HPDE6-E6E7 (cell line): ENCODE results near the gene JMJD7.

Source experiments
- DNase-seq: peaks from one replicate; pipeline ENCODE4 v3.0.0; 2011; ENCODE audit warnings: missing footprints; ENCODE audit errors: extremely low spot score

JMJD7 gene

GRCh38 chr15:41865490-41866055 is 37.7 kb downstream of the JMJD7 start:
- DNase-seq, result no peak

DNA sequence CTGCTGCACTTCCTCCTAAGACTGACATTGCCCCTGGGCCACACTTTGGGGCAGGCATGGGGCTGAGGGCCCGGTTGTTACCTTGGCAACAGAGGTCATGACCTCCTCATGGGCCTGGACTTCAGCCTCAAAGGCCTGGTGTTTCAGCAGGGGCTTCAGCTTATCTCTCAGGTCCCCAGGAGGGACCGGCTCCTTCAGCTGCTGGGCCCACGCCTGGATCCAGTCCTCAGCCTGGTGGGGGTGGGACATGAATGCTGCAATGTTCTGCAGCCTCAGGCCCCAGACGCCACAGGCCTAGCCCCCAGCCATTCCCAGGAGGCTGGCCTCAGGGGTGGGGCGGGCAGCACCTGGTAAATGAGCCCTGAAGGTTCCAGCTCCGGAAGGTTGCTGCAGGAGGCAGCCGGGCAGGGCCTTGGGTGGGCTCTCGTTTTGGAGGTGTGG is 38.4 kb downstream of the JMJD7 start:
- DNase-seq, result no peak

DNA sequence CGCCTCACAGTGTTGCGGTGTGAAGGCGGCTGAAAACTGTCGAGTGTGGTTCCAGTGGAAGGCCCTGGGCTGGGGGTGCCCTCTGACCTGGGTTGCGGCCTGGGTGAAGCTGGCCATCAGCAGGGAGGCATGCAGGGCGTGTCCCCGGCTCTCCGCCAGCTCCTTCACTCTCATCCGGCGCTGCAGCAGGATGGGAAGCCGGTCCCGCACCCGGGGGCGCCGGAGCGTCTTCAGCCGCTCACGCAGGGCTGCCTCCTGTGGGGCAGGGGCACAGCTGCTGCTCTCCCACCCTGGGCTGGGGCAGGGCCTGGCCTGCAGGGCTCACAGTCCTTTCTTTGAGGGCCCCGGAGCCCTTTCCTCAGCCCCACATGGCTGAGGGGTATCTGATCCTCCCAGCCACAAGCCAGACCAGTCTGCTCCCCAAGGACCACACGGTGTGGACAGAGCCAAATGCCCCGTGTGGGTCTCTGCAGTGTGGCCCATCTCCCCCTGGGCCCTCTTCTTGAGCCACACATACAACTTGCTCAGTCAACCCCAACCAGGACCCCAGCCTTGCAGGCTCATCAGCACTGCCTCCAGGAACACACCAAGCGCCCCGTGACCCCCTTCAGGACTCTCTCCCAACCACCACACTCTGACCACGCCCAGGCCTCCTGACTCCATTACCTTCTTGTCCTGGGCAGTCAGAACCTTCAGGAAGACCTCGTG is 39.1 kb downstream of the JMJD7 start:
- no peak for DNase-seq

- no peak for DNase-seq
Measured at GRCh38 chr15:41868321-41868720, 40.4 kb downstream of the JMJD7 start.

DNA sequence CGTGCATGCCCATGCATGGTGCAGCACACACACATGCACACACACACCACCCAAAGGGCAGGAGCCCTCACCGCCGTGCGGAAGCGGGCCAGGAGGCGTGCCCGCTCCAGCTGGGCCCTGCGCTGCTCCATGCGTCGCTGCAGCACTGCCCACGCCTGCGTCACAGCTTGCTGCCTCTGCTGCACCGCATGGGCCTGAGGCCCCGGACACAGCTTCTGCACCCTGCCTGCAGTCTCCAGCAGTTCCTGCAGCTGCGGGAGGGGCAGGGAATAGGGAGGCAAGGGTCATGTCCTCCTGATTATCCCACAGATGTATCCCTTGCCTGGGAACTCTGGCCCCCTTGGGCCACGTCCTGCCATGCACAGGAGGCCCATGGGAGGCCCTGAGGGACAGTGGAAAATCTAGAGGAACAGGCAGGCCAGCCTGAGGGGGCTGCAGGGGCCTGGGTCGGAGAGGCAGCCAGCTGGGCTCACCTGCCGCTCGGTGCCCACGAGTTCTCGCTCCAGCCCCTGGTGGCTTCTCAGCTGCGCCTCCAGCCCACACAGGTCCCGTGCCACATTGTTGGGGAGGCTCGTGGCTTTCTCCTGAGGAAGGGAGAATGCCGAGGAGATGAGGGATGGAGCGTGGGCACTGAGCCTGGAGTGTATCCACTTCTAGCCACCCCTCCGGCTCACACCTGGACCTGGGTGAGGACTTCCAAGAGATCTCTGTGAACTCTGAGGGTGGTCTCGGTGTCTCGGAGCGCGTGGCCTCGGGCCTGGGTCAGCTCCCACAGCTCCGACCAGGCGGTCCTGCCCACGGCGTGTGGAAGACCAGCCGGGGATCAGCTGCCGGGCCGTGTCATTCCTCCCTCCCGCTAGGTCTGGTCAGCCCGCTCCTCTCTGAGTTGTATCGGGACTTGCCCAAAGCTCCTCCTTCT is 42.1 kb downstream of the JMJD7 start:
- no peak for DNase-seq

DNA sequence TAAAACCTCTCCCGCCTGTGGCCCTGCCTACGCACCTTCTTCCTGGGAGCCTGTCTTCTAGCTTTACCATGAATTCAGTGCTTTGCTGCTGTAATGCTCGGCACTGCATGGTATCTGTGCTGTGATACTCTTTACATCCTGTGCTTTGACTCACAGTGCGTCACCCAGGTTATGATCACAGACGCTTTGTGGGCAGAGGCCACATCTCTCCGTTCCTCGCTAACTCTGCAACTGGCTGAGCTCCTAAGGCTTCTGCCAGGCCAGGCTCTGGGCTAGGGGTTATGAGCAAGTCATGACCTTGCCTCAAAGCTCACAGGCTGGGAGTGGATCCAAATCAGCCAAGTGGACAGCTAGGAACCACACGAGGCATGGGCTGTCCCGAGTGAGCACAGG is 42.8 kb downstream of the JMJD7 start:
- DNase-seq, result peak; percentile 93

GRCh38 chr15:41871175-41871905 is 43.4 kb downstream of the JMJD7 start:
- no peak for DNase-seq

DNA sequence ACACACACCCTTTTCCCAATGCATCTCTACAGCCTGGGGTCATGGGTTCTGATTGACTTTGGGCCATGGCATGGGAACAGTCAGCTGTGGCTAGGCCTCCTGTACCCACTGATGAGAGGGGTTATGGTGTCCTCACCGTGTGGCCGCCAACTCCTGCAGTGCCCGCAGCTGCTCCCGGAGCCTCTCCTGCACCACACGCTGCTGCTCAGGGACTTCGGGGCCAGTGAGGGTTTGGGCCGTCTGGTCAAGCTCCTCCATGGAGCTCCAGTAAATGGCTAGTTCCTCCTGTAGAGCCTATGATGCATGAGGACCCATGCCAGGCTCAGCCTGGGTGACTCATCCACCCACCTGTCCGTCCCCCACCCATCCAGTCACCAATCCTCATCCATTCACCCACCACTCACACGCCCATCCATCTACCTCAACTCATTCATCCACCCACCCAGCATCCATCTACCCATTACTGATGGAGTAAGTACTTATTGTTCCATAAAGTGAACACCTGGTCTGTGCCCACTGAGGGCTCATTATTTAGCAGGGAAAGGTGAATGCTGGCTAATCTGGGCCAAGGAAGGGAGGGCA is 44.4 kb downstream of the JMJD7 start:
- DNase-seq, result no peak

DNA sequence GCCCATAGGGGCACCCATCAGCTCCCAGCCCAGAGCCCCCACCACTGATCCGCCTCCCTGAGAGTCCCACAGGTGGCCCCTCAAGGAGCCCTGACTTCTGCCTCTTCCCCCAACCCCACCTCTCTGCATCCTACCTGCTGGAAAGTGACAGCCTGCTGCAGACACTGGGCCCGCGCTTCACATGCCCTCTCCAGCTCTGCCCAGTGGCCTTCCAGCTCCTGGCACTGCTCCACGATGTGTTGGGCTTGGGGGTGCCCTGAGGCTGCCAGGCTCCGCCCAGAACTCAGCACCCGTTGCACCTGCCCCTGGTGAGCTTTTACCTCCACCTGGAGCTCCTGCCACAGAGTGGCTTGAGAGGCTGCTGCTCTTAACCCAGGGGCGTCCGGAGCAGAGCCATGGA is 45.8 kb downstream of the JMJD7 start:
- no peak for DNase-seq

- no peak for DNase-seq
Measured at GRCh38 chr15:41874736-41875135, 46.8 kb downstream of the JMJD7 start.

GRCh38 chr15:41876007-41876406 is 48.1 kb downstream of the JMJD7 start:
- DNase-seq, result no peak

DNA sequence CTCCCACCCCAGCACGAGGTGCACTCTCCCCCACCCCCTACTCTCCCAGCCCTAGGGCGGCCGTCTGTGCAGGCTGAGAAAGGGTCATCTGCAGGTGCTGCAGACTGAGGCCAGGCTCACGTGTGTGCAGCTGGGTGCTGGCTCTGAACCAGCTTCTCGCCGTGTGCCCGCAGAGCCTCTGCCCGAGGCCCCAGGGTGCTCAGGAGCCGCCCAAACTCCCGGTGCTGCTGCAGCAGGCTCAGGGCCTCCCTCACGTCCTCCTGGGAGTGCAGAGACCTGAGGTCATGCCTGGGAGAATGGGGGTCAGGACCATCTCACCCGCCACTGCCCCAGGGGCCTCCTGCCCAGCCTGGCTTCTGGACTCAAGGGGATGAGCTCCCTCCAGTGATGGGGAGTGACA is 48.8 kb downstream of the JMJD7 start:
- DNase-seq, result no peak

DNA sequence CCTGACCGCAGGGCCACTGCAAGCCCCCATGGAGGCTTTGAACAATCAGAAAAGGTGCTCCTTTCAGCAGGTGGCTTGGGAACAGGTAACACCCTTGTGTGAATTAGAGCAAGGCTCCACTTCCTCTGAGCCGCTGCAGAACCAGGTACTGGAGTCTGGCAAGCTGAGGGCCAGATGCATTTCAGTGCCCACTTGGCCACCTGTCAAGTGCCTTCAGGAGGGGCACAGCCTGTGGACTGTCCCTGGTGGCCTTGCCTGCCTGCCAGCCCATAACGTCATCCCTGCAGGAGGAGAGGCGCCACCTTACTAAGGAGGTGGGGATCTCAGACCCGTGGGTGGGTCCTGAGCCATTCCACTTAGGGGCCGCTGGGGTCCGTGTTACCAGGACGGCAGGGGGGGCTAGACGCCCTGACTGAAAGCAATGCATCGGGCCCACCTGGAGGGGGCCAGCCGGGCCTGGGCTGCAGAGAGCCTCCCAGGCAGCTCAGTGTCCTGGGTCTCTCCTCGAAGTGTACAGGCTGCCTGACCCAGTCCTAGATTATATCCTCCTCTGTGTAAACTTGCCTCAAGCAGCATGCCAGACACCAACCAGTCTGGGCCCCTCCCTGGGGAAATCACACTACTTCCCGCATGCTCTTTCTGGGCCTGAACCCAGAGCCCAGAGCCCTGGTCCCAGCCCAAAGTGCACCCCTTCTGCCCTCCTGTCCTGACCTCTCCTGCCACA is 49.9 kb downstream of the JMJD7 start:
- DNase-seq, result no peak

DNA sequence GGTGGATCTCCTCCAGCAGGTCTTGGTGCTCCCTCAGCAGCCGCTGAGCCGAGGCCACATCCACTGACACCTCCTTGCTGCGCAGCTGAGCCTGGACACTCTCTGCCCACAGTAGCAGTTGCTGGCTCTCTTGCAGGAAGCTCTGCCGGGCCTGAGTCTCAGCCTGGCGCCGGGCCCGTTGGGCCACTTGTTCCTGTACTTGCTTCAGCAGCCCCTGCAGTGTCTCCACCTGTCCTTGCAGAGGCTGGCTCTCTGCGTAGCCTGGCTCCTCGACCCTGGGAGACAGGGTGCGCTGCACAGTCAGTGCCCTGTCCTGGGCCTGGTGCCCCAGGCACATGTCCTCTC is 50.4 kb downstream of the JMJD7 start:
- no peak for DNase-seq

GRCh38 chr15:41879321-41879845 is 51.5 kb downstream of the JMJD7 start:
- peak; percentile 27 for DNase-seq

GRCh38 chr15:41880156-41880877 is 52.4 kb downstream of the JMJD7 start:
- DNase-seq, result no peak

- DNase-seq, result no peak
Measured at GRCh38 chr15:41881086-41881485, 53.2 kb downstream of the JMJD7 start.

- no peak for DNase-seq
Measured at GRCh38 chr15:41881550-41881919, 53.6 kb downstream of the JMJD7 start.

- DNase-seq, result no peak
Measured at GRCh38 chr15:41881920-41882688, 54.2 kb downstream of the JMJD7 start.
